Mammary epithelial cell (primary cell): ENCODE data around the gene GLIPR2.
A peak's percentile ranks its signal among the peaks of the same experiment; 100 is the strongest.

Source experiments
- CTCF ChIP-seq, 2 donors: IDR thresholded peaks in 1 of 2; conservative IDR thresholded peaks in 1 of 2; 2 replicates each; pipeline ENCODE4 v1.5.1; 2011 to 2012; ENCODE audit warnings: inconsistent platforms in 2 of 2, low read length in 2 of 2, mild to moderate bottlenecking in 2 of 2, control low read depth in 1 of 2, low read depth in 1 of 2; ENCODE audit not compliant: insufficient read depth in 1 of 2; ENCODE audit errors: extremely low read depth in 1 of 2
- EZH2 ChIP-seq: IDR thresholded peaks from 2 replicates; pipeline ENCODE4 v1.6.1; 2012; ENCODE audit warnings: low read length, inconsistent platforms, borderline replicate concordance

- TF ChIP-seq CTCF (conservative IDR thresholded peaks at IDR 0.05 in 1 of 2, IDR thresholded peaks at IDR 0.05 in 1 of 2; ENCODE audit: extremely low read depth in 1 of 2, insufficient read depth in 1 of 2, low read depth in 1 of 2, low read length in 2 of 2) (no peak), EZH2 (peak; percentile 25)
Measured at GRCh38 chr9:36136894-36137391, 410 bp downstream of the GLIPR2 start.
